Lower lobe of right lung (tissue), 2 donors: ENCODE data around the gene CORO7. TPM values are rescaled to one million over a fixed set of nuclear protein-coding genes. Genes with fewer than 3 reads are reported as not detected.

ENCODE experiments used
- ATAC-seq, 2 donors: fragments of 200-7000 bp; cut with Tn5 transposase; one replicate each; pipeline ENCODE4 v1.9.1; 2020 to 2022; ENCODE audit warnings: mild to moderate bottlenecking in 2 of 2, moderate library complexity in 2 of 2
- DNase-seq: peaks from one replicate; pipeline ENCODE4 v3.0.0-alpha.2; 2020
- H3K27ac ChIP-seq: fragments of 200-600 bp; one replicate; pipeline ENCODE4 v1.8.0; 2022
- H3K27me3 ChIP-seq: fragments of 200-600 bp; one replicate; pipeline ENCODE4 v1.8.0; 2022; ENCODE audit warnings: low read depth
- H3K36me3 ChIP-seq: fragments of 200-600 bp; one replicate; pipeline ENCODE4 v1.8.0; 2022; ENCODE audit warnings: mild to moderate bottlenecking
- H3K4me1 ChIP-seq: fragments of 200-600 bp; one replicate; pipeline ENCODE4 v1.8.0; 2022
- H3K4me3 ChIP-seq: fragments of 200-600 bp; one replicate; pipeline ENCODE4 v1.8.0; 2022; ENCODE audit warnings: mild to moderate bottlenecking
- H3K9me3 ChIP-seq: fragments of 200-600 bp; one replicate; pipeline ENCODE4 v1.8.0; 2022
- CTCF ChIP-seq: fragments of 200-600 bp; IDR thresholded peaks from one replicate; pipeline ENCODE4 v1.8.0; 2022; ENCODE audit warnings: antibody characterized with exemption, mild to moderate bottlenecking
- intact Hi-C: fragments of 100-400 bp; cut with DNase I; formaldehyde crosslinking; loops from one replicate; pipeline ENCODE4 v1.11.0; 2022
- total RNA-seq: library from RNA; stranded (reverse); fragmentation: NEBNext Ultra II Directional; extraction: Animal tissue kit (Norgen Biotek cat#: 25700); gene quantifications from one replicate; pipeline ENCODE4 v1.2.1, GENCODE V29; 2021
- donor health status: DM: no; HTN: yes; CAD: no; lungs with severe emphysema.

The CORO7 gene
- total RNA-seq, 1 donor from 2014 or later = 58.5 TPM

GRCh38 chr16:4362476-4363135, 53.8 kb downstream of the CORO7 start:
- H3K4me1 ChIP-seq = peaks cover 6% of the 10 kb centered on the region
- no peak for TF ChIP-seq CTCF
- no peaks in the 10 kb centered on the region for H3K27me3 ChIP-seq
- intact Hi-C loops = loop anchor here (5.0 kb wide), 1 partner anchor 40 kb away; no protein-coding TSS in a partner anchor
- DNase-seq = no peak
- no peak overlapping the region for H3K27ac ChIP-seq
- peaks cover 72% of the 10 kb centered on the region for H3K36me3 ChIP-seq
- no peak overlapping the region for H3K4me3 ChIP-seq
- ATAC-seq = no peak
- no peaks in the 10 kb centered on the region for H3K9me3 ChIP-seq

- intact Hi-C loops = loop anchor here (5.0 kb wide), 1 partner anchor 40 kb away; no protein-coding TSS in a partner anchor
- TF ChIP-seq CTCF = no peak
- Histone ChIP-seq H3K27me3 (no peaks in the 10 kb centered on the region), H3K4me3 (no peak overlapping the region), H3K4me1 (peaks cover 6% of the 10 kb centered on the region), H3K9me3 (no peaks in the 10 kb centered on the region), H3K36me3 (peaks cover 79% of the 10 kb centered on the region), H3K27ac (no peak overlapping the region)
- ATAC-seq (no peak), DNase-seq (no peak)
Measured at GRCh38 chr16:4361944-4362311, 54.5 kb downstream of the CORO7 start.

GRCh38 chr16:4361033-4361943, 55.1 kb downstream of the CORO7 start:
- DNase-seq (no peak), ATAC-seq (no peak)
- Histone ChIP-seq H3K27me3 (no peaks in the 10 kb centered on the region), H3K36me3 (peaks cover 82% of the 10 kb centered on the region), H3K4me1 (peaks cover 6% of the 10 kb centered on the region), H3K9me3 (no peaks in the 10 kb centered on the region), H3K4me3 (no peak overlapping the region), H3K27ac (no peak overlapping the region)
- TF ChIP-seq CTCF = no peak
- intact Hi-C loops = loop anchor here (5.0 kb wide), 1 partner anchor 41 kb away; no protein-coding TSS in a partner anchor

GRCh38 chr16:4360538-4361021, 55.8 kb downstream of the CORO7 start:
- ATAC-seq = peak; percentile 13 to 40
- TF ChIP-seq CTCF = no peak
- DNase-seq = no peak
- no peaks in the 10 kb centered on the region for H3K9me3 ChIP-seq
- H3K27me3 ChIP-seq = no peaks in the 10 kb centered on the region
- peaks cover 83% of the 10 kb centered on the region for H3K36me3 ChIP-seq
- H3K27ac ChIP-seq = no peak overlapping the region
- H3K4me3 ChIP-seq = no peak overlapping the region
- peaks cover 6% of the 10 kb centered on the region for H3K4me1 ChIP-seq
- intact Hi-C loops = loop anchor here (5.0 kb wide), 1 partner anchor 42 kb away; no protein-coding TSS in a partner anchor

- Histone ChIP-seq H3K4me3 (no peak overlapping the region), H3K9me3 (no peaks in the 10 kb centered on the region), H3K36me3 (peaks cover 80% of the 10 kb centered on the region), H3K4me1 (peaks cover 6% of the 10 kb centered on the region), H3K27me3 (no peaks in the 10 kb centered on the region), H3K27ac (no peak overlapping the region)
- DNase-seq = no peak
- intact Hi-C loops = loop anchor here (5.0 kb wide), 1 partner anchor 42 kb away; no protein-coding TSS in a partner anchor
- no peak for TF ChIP-seq CTCF
- no peak for ATAC-seq
Measured at GRCh38 chr16:4359914-4360313, 56.5 kb downstream of the CORO7 start.
